Ishikawa (cell line): ENCODE data around the gene IGSF9.

Experiments
- CEBPB ChIP-seq: IDR thresholded peaks from 2 replicates; pipeline ENCODE4 v1.6.1; 2012
- EP300 ChIP-seq: IDR thresholded peaks from 2 replicates; pipeline ENCODE4 v1.6.1; 2012; ENCODE audit warnings: borderline replicate concordance
- MAX ChIP-seq: IDR thresholded peaks from 2 replicates; pipeline ENCODE4 v1.6.1; 2012
- RAD21 ChIP-seq: IDR thresholded peaks from 2 replicates; pipeline ENCODE4 v1.6.1; 2012; ENCODE audit warnings: low read depth
- REST ChIP-seq: IDR thresholded peaks from 2 replicates; pipeline ENCODE4 v1.6.1; 2012; ENCODE audit warnings: low read depth, mild to moderate bottlenecking
- TAF1 ChIP-seq: IDR thresholded peaks from 2 replicates; pipeline ENCODE4 v1.6.1; 2012; ENCODE audit warnings: low read depth, mild to moderate bottlenecking
- TCF12 ChIP-seq: IDR thresholded peaks from 2 replicates; pipeline ENCODE4 v1.6.1; 2012; ENCODE audit warnings: low read depth
- YY1 ChIP-seq: IDR thresholded peaks from 2 replicates; pipeline ENCODE4 v1.6.1; 2012; ENCODE audit warnings: low read depth
- ZBTB7A ChIP-seq: IDR thresholded peaks from 2 replicates; pipeline ENCODE4 v1.6.1; 2012; ENCODE audit warnings: low read depth

GRCh38 chr1:159957824-159958268 is 12.4 kb upstream of the IGSF9 start:
- TF ChIP-seq REST, result no peak
- no peak; the same call in 1 of the 2 replicates for TF ChIP-seq EP300
- no peak for TF ChIP-seq RAD21
- peak; percentile 40; the same call in 1 of the 2 replicates for TF ChIP-seq MAX
- no peak for TF ChIP-seq CEBPB
- no peak for TF ChIP-seq TAF1
- TF ChIP-seq YY1, result 0 out of 2 replicates have a peak, but pooled peaks have one; percentile 38
- TF ChIP-seq ZBTB7A, result no peak
- peak; percentile 67; the same call in 1 of the 2 replicates for TF ChIP-seq TCF12
